NOMO-1 treated with DMSO at 0.1 percent for 48 hours (cell line): Measurements from ENCODE around the gene FIBIN.
"Not testable (repeated sequence)": the region's sequence is repeated elsewhere in the genome, so short reads cannot be mapped to it uniquely, and the experiment has no call there.

ENCODE experiments used
- DNase-seq: peaks from one replicate; lab custom pipeline; 2025; ENCODE audit not compliant: unreplicated experiment; lab: John Stamatoyannopoulos, UW

Gene FIBIN

GRCh38 chr11:26993965-26994457, at the start of gene FIBIN:
TSS of gene FIBIN (plus strand) at chr11:26994112. CDS start at chr11:26994527, 415 bp downstream.
- no peak for DNase-seq

DNA sequence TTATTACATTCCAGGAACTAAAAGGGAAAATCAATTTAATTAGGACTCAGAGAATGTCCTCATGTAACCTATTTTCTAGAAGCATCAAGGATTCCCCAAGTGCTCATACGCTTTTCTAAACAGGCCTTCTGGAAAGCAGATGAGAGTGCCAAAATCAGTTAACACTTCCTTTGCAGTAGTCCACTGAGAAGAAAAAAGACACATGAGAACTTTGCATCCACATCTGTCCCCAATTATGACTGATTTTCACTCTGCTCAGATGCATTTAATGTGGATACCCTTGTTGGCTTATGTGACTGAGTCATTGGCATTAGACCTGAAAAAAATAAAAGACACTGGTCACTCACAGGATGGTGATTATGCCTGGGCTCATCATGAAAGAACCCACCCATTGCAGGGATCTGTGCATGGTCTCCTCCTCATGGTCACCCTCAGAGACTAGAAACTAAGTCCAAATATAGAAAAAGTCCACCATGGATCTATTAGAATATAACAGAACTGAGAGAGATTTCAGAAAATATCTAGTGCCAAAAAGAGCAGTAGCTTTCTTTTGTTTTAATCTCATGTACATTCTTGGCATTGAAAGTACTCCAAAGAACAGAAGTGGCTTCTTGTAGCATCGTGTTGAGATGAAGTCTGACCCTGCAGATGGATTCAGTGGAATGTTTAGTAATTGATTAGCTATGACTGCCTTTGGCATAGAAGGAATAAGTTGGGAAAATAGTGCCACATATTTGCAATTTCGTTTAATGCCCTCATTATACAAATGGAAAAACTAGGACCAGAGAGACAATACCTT, 48.8 kb upstream of the FIBIN start:
- no peak for DNase-seq

DNA sequence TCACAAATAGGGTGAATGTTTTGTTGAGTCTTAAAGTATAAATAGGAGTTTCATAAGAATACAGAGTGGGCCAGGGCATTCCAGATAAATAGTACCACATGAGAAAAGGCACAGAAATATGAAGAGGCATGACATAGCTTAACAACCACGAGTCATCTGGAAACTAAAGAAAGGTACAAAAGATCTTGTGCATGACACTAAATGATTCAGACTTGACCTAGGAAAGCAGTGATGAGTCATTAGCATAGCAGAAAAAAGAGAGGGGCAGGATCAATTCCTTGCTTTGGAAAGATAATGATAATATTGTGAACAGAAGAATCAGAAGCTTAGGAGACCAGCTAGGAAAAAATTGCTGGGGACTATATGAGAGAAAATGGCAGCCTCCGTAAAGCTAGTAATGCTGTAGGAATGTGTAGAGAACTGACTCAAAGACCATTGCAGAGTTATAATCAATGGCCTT, 47.6 kb upstream of the FIBIN start:
- DNase-seq, result no peak

GRCh38 chr11:26947379-26947844, 46.5 kb upstream of the FIBIN start:
- no peak for DNase-seq

DNA sequence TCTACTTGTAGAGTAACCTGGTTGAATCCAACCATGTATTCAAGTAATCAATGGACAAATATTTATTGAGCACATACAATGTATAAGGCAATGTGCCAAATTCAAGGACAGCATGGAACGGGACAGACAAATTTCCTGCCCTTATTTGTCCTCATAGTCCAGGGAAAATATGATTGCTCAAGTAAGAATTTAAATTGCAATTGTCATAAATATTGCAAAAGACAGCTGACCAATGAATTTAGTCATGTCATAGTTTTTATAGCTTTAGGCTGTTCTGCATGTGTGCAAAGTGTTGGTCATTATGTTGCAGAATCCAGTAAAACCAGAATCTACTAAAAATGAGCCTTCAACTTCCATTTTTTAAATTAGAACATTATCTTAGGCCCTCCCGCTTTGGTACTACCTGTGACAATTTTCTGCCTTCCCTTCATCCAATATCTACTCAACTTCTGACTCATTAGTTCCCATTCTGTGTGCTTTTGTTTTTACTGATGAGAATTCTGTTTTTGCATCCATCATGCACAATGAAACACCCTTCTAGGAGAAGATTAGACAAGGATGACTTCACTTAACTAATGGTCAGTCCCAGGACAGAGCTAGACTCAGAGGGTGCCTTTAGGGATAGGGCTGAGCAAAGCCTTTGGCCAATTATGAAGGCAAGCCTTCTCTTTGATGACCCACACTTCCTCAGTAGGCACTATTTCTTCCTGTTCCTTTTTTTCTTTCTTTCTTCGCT, 45.8 kb upstream of the FIBIN start:
- no peak for DNase-seq

- DNase-seq, result no peak
Measured at GRCh38 chr11:26948881-26949280, 45.0 kb upstream of the FIBIN start.

- DNase-seq, result no peak
Measured at GRCh38 chr11:26949846-26950245, 44.1 kb upstream of the FIBIN start.

DNA sequence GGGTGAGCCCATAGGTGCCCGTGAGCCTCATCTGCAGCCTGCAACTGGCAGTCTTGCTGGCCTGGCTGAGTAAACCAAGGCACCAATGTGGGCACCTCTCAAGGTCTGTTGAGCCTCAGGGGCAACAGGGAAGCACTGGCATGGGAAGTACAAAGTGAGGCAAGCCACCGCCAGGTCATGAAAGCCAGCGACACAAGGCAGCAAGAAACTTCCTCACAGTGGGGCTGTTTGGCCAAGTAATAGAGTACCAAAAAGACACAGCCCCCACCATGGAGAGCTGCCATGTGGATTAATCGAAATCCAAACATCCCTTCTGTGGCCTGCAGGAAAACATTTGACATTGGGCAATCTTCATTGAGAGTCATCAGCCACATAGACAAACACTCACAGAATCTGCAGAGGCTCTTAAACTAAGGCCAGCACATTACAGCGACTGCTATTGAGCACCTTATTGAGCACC, 43.6 kb upstream of the FIBIN start:
- DNase-seq, result no peak

- DNase-seq, result no peak
Measured at GRCh38 chr11:26951809-26952515, 42.0 kb upstream of the FIBIN start.

- no peak for DNase-seq
Measured at GRCh38 chr11:26953770-26954392, 40.0 kb upstream of the FIBIN start.

DNA sequence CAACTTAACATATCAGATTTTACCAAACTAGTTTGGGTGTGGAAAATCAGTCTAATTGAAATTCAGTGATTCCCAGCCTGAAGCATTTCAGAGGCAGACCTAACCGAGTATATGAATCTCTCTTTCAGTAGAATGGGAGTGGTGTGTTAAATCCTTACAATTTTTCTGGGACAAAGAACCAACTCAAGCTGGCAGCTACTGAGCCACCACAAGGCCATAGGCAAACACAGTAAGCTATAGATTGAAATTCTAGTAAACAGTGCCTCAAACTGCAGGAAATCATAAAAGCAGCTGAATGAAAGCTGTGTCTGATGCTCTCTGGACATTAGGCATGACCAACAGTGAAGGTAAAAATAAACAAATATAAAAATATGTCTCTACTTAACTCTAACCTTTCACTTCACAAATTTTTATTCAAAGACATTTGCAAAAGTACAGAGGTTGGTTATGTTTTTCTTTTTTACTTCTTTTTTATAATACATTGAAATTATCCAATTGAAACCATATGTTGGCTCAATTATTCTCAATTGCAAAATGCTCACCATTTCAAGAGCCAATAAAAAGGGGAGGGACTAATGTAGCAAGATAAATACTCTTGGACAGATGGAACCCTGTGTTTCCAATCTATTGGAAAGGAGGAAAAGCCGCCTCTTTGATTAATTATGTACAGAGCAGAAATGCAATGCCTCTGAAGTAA, 35.8 kb upstream of the FIBIN start:
- no peak for DNase-seq

DNA sequence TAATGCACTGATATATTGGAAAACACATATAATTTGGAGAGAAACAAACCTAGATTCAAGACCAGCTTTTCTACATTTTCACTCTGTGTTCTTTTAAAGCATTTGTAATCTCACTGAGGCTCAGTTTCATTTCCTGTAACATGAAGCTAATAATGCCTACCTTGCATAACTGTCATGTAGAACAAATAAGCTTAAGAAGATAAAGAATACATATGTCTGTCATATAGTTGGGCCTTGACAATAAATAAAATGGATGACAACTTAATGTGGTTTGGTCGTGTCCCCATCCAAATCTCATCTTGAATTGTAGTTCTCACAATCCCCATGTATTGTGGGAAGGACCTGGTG, 35.2 kb upstream of the FIBIN start:
- no peak for DNase-seq

DNA sequence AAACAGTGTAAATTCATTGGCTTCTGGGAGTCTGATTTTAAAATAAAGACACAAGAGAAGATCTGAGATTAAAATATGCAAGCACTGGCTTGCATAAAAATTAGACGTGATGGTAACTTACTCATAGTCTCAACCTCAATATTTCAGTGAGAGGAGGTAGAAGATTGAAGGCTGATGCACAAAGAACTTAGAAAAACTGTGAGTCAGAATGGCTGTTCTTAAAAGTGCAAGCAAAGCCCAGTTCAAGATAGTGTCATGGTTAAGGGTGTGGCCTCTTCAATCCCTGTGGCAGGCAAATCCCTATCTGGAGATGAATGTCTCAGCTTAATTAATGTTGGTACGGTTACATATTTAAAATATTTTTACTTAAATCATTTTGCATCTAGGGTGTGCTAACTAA, 33.6 kb upstream of the FIBIN start:
- DNase-seq, result no peak

DNA sequence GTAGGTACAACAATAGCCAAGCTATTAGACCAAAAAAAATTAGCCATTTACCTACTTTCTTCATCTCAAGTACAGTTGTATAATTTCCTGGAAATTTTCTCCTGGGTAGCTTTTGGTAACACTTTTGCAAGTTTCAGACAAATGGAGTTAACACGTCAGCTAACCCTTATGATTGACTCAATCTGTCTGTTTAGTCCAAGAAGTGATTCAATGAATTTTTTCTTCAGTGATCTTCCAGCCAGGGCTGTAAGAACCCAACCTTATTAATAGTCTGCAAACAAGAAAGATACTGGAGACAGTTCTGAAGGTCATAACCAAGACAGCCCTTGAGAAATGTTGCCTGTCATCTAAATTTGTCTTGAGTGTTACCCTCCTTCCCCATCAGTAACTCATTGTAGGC, 30.1 kb upstream of the FIBIN start:
- DNase-seq, result no peak

GRCh38 chr11:26964339-26964738, 29.6 kb upstream of the FIBIN start:
- no peak for DNase-seq

DNA sequence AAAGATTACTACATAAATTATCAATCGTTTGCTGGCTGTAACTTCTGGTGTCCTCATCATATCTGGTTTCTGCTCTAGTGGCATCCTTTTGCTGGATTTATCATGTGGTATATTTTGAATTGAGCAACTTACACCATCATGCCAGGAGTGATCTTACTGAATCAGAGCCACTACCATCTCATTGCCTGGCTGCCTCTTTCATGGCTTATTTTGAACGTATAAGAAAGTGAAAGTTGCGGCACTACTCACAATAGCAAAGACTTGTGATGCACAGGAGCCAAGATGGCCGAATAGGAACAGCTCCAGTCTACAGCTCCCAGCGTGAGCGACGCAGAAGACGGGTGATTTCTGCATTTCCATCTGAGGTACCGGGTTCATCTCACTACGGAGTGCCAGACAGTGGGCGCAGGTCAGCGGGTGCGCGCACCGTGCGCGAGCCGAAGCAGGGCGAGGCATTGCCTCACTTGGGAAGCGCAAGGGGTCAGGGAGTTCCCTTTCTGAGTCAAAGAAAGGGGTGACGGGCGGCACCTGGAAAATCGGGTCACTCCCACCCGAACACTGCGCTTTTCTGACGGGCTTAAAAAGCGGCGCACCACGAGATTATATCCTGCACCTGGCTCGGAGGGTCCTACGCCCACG, 28.9 kb upstream of the FIBIN start:
- not testable (repeated sequence) for DNase-seq

DNA sequence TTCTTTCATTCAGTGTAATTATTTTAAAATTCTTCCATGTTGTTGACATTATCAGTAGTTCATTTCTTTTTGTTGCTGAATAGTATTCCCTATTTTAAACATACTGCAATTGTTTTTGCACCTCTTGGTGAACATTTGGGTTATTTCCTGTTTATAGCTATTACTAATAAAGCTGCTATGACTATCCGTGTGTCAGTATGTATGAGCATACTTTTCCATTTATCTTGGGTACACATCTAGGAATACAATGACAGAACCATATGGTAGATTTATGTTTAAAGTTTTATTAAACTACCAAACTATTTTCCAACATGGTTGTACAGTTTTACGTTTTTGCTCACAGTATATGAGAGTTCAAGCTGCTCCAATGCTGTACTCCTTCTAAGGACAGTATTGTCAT, 22.0 kb upstream of the FIBIN start:
- DNase-seq, result no peak

DNA sequence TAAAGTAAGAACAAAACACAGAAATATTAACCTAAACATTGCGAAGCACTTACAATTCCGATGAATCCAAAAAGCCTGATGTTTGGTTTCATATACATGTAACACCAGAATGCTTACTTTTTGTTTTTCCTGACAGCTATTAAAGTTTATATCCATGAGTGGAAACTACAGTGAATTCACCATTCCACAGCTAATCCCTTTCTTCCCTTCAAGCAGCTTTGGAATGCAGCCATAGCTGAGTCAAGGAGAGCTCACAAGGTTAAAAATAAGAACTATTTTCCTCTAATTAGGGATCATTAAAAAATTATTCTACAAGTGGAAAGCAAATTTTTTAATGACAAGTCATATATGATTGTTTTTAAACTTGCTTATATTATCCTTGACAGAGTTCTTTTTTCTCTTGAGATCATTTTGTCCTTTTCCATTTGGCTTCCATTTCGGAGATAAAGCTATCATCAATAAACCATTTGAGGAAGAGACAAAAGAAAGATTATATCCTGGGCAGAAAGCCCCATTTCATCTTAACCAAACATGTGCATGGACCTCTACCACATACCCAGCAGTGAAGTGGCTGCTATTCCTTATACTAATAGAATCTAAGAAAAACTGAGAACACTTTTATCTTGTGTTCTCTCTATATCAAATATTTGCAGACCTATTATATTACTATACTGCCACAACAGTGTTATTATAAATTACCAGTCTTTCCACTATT, 19.7 kb upstream of the FIBIN start:
- no peak for DNase-seq

- no peak for DNase-seq
Measured at GRCh38 chr11:26974996-26975395, 18.9 kb upstream of the FIBIN start.
